Stimulated activated CD4-positive, alpha-beta T cell treated with anti-CD3 and anti-CD28 coated beads, TNF-alpha, amount 100 ng/mL, for 4 hours (primary cell): ENCODE measurements around the gene SCUBE2.

Source experiments
- DNase-seq, 3 experiments: peaks; one replicate each; pipeline ENCODE4 v3.0.0-alpha.2; 2020; ENCODE audit warnings: low read depth in 3 of 3

SCUBE2 gene

DNA sequence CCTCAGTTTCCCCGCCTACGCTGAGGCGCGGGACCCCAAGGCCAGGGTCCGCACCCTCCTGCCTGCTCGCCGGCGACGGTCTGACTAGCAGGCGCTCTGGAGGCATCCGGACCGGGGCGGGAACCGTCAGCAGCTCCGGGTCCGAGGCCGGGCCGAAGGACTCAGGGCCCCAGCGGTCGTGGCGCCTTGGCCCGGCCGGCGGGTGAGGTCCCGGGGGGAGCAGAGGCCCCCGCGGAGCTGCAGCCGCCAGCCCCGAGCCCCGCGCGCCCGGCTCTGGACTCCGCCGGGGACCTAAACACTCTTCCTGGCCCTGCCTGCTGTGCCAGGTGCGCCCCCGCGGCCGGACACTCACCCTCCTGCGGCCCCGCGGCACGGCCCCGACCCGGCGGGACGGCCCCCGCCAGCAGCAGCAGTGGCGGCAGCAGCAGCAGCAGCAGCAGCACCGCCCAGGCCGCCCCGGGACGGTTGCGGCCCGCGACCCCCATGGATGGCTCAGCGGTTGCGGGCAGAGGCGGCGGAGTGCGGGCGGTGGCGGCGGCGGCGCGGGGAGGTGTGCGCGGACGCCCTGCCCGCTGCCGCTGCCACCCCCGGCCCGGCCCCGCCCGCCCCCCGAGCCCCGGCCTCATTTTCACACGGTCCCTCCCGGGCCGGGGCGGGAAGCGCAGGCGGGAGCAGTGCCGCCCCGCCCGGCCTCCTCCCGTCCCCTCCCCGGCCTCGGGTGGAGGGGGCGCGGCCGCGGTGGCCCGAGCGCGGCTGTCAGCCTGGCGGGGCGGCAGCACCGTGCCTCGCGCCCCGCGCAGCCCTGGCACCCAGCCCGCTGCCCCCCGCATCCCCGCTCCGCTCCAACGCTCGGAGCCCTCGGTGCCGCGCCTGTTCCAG lies at the start of gene SCUBE2:
Gene SCUBE2, minus strand, starts transcription at position 556 of the 879 bp plus-strand sequence. Its CDS starts 71 bp downstream, at position 485.
- DNase-seq: no peak

DNA sequence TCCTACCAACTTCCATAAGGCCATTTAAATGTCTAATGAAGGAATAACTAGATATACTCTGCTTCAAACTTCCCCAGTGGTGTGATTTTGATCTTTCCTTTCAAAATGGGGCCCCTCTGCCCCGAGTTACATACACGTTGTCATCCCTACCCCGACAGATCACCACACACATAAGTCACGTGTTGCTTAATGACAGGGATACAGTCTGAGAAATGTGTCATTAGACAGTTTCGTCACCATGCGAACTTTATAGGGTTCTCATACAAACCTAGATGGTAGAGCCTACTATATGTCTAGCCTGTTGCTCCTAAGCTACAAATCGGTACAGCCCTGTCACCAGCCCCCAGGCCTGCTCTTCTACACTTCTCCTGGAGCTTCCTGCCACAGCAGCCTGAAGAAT lies 49.8 kb upstream of the SCUBE2 start:
- no peak for DNase-seq

DNA sequence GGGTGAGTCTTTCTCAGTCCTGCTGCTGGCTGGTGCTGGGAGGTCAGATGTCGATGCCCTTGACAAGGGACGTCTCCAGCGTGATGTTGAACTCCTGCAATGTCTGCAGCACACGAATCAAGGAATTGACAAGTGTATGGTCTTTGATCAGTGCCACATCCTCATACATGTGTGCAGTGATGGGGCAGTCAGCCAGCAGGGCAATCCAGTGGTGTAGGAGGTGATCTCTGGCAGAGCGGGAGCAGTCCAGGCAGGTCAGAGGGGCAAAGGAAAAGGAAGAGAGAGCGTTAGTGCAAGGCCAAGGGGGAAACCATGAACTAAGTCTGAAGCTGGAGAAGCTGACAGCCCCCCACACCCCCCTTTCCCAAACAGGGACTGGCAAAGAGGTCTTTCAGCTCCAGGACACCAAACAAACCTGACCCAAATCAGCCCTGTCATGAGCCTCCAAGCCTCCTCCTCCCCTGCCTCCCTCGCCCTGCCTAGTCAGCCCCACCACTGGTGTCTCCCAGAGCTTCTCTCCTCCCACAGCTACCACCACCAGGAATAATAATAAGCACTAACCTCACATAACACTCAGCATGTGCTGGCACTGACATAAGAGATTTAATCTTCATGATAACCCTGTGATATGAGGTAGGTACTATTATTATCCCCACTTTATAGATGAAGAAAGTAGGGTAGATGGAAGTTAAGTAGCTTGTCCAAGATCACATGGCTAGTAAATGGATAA lies 48.4 kb upstream of the SCUBE2 start:
- DNase-seq: no peak

- DNase-seq: peak in 2 of 3 experiments; percentile 13
Measured at GRCh38 chr11:9138612-9139579, 47.5 kb upstream of the SCUBE2 start.

DNA sequence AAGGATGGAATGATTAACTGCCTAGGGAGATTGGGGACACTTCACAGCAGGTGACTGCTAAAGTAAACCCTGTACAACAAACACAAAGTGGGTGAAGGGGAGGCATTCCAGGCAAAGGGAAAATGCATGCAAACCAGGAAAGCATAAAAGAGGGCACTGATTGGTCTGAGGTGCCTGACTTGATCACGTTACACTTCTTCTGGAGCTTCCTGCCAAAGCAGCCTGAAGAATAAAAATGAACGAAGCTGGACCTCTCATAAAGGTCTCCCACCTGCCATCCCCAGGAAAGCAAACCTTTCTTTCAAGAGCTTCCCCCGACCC lies 46.7 kb upstream of the SCUBE2 start:
- no peak for DNase-seq

DNA sequence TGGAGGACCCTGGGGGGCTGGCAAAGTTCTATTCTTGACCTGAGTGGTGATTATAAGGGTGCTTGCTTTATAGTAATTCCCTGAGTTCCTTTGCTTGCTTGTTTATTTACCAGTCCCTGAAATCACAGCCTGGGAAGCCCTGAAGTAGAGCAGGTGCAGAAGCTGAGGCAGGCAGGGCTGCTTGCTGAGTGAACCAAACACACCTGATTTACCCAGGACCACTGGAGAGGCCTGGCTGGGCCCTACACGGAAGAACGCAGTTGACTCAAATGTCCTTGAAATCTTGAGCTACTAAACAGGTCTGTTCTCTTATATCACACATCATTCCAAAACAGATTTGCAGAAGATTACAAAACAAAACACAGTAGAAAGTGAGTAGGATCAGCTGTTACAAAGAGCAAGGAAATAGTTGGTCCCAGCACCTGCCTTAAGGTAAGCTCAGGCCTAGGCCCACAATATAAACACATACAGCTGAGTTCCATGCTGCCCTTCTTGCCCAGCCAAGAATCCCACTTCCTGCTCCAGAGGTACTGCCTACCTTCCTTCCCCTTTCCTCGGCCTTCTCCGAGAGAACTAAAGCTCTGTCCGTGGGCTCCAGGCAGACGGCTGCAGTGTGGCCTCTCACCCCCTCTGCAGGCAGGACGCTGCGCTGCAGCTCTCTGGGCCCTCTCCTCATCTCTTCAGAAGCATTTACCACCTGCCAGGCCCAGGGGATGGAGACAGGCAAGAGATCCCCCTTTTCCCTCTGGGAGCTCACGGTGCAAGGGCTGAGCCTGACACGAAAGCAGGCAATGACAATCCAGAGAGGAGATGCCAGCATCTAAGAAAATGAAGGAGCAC lies 46.1 kb upstream of the SCUBE2 start:
- DNase-seq: peak; percentile 43 to 53 (median 46)

DNA sequence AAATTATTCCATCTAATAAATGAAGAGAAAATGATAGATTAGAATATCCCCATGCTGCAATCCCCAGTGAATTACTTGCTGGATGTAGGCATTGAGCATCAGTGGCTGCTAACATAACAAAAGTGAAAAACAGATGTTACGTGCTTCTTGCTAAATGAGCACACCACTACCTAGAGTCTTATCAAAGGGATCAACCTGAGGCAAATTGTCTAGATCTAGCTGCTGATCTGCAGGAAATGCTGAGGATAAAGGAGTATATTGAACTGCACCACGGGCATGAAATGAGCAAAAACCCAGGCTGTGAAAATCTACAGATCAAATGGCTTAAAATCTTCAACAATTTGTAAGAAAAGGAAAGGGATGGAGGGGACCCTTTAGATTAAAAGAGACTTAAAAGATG lies 45.3 kb upstream of the SCUBE2 start:
- no peak for DNase-seq

DNA sequence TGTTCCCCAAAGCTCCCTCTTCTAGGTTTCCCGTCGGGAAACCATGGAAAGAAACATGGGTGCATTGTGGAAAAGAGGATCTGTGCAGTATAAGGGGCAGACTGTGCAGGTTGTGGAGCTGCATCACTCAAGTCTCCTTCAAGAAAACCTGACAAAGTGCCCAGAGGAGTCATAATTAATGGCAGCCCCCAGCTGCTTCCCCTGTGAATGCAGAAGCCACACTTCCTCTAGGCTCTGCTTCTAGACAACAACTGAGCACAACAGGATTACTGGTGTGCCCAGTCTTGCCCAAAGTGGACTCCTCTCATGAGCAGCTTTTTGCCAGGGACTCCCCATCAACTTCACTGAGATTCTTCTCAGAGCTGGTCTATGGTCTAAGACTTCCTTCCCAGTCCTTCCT lies 42.6 kb upstream of the SCUBE2 start:
- DNase-seq: no peak

- no peak for DNase-seq
Measured at GRCh38 chr11:9132203-9132878, 40.9 kb upstream of the SCUBE2 start.

DNA sequence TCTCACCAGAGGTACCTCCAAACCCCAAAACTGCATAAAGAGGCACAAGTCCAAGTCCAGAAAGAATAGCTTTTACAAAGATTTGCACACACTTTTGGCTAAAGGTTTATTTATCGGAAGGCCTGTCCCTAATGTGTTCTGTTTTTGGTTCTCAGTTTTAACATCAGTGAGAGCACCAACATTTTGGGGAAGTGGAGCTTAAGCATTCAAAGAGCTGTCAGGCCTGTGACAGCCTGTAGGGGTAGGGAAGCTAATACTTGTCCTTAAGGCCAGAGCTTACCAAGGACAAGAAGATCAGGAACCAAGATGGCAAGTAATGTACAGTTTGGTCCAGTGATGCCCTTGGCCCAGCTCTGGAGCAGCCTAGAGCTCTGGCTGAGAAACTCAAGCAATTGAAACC lies 38.9 kb upstream of the SCUBE2 start:
- DNase-seq: no peak

- no peak for DNase-seq
Measured at GRCh38 chr11:9126636-9127035, 35.2 kb upstream of the SCUBE2 start.

DNA sequence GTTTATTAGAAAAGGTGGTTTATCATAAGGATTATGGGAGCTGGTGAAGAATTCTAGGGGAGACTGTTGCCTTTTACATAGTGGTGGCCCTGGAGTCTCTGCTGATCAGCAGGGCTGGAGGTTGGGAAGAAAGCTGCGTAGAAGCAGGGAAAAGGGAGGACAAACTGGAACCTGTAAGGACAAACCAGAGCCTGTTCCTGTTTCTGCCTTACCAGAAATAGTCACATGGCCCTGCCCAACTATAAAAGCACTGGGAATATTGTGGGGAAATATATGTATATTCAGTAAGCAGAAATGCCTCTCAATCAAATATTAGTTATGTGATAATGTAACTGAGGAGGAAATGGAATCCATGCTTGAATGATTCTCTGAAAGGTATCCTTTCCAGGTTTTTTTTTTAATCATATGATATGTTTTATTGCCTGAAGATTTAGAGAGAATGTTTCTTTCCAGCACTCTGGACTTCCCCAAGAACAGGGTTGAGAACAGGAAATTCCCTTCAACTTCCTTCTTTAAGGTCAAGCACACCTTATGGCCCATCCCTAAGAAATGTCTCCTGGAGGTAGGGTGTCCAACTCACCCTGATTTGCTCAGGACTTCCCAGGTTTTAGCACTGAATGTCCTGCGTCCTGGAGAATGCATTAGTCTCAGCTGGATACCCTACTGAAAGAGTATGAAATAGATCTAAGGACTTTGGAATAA lies 33.9 kb upstream of the SCUBE2 start:
- DNase-seq: no peak

GRCh38 chr11:9123595-9124304 lies 32.4 kb upstream of the SCUBE2 start:
- DNase-seq: no peak

GRCh38 chr11:9121469-9121796 lies 30.0 kb upstream of the SCUBE2 start:
- no peak for DNase-seq

DNA sequence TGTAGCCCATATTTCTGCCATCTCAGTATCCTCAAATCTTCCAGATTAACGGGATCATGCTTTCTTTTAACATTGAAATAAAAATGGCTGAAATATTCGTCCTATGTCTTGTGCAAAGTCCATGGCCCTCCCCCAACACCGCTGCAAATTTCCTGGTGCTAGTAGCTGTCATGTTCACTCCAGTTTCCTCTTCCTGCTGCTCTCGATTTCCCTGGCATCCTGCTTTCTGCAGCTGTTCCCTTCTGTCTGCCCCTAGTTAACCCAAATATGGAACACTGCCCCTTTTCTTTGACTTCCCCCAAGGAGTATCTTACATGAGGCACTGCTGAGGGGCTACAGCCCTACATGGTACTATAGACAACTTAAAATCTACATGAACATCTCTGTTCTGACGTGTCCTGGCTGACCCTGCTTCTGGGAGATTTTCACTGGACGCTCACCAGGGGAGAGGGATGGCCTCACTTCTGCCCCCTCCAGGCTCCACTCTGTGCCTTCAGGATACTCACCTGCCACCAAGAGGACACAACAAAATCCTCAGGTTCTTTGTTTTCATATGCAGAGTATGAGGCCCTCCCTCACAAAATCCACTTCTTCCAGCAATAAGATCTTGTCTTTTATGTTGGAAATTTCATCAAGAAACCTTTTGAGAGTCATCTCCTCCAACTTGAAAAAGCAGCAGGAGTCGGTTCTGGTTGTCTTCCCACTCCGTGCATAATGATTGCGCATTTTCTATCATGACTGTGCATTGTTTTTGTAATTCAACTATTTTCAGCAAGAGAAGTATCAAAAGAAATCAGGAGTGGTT lies 29.5 kb upstream of the SCUBE2 start:
- no peak for DNase-seq

- DNase-seq: no peak
Measured at GRCh38 chr11:9118277-9118676, 26.9 kb upstream of the SCUBE2 start.

DNA sequence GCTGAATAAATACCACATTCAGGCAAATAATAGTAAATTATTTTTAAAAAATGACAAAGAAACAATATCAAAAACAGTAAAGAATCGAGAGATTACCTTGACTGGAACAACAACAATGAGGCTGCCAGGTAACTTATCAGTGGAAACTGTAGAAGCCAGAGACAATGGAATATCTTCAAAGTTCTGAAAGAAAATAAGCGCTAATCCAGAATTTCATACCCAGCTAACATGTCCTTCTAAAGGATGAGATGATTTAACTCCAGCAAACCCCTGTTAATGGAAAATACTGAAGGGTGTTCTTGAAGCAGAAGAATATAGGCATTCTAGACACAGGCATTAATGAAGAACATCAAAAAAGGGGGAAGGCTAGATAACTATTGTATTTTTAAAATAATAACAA lies 20.7 kb upstream of the SCUBE2 start:
- no peak for DNase-seq
